GM12878 (cell line): ENCODE results near the gene LRRC39.

Source experiments
- CTCF ChIP-seq, 3 experiments: IDR thresholded peaks in 2 of 3; conservative IDR thresholded peaks in 1 of 3; 2 replicates each; pipeline ENCODE4 v1.5.1; 2011; ENCODE audit warnings: low read depth in 3 of 3, low read length in 3 of 3, mild to moderate bottlenecking in 3 of 3, control low read depth in 2 of 3, moderate library complexity in 2 of 3, inconsistent platforms in 1 of 3, mixed read lengths in 1 of 3; ENCODE audit not compliant: control insufficient read depth in 2 of 3, insufficient read depth in 1 of 3; ENCODE audit errors: extremely low read depth in 1 of 3
- NFXL1 ChIP-seq: fragments of 450-650 bp; IDR thresholded peaks from 2 replicates; pipeline ENCODE4 v1.6.1; 2017; ENCODE audit warnings: antibody characterized with exemption, mild to moderate bottlenecking, borderline replicate concordance
- TF ChIP-seq, protein P1 (sequence below): IDR thresholded peaks from 2 replicates; pipeline ENCODE4 v1.6.1; 2012; ENCODE audit warnings: low read depth, low read length, improper control_type of control experiment

DNA sequence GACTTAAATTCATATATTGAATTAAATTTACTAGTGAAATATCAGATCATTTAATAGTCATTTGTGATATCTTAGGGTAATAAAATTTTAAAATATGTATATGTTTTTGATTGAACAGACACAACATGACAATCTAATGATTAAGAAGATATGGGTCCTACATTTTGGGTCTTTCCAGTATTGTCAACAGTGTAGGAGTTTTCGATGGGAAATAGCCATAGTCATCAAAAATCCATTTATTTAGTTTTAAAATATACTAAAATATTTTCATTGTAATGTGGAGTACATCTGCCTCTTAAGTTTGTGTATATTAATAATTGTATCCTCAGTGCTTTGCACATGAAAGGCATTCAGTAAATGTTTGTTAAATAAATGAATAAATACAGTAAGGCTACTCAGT is 31.1 kb downstream of the LRRC39 start:
- TF ChIP-seq, protein P1, sequence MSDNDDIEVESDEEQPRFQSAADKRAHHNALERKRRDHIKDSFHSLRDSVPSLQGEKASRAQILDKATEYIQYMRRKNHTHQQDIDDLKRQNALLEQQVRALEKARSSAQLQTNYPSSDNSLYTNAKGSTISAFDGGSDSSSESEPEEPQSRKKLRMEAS = no peak
- TF ChIP-seq CTCF (IDR thresholded peaks at IDR 0.05 in 2 of 3, conservative IDR thresholded peaks at IDR 0.05 in 1 of 3; ENCODE audit: control insufficient read depth in 2 of 3, extremely low read depth in 1 of 3, insufficient read depth in 1 of 3, low read depth in 3 of 3, low read length in 3 of 3) = no peak
- no peak for TF ChIP-seq NFXL1
